Endothelial cell of umbilical vein (primary cell): ENCODE results near the gene GABBR2. TPM values are rescaled to one million over a fixed set of nuclear protein-coding genes. Genes with fewer than 3 reads are reported as not detected.

Experiments
- BruUV-seq: library from RNA; stranded (reverse); fragments of 400-500 nt; replicated peaks from 2 replicates; lab custom pipeline; 2021; lab: Mats Ljungman, UMichigan
- CTCF ChIA-PET: fragments of 300-600, 350-600 bp; sonication (Branson Sonifier 250); formaldehyde crosslinking; loops from one replicate; lab custom pipeline; 2021; ENCODE audit warnings: antibody characterized with exemption, inconsistent platforms; lab: Charles Lee
- POLR2A ChIA-PET: fragments of 300-600, 350-600 bp; sonication (Branson Sonifier 250); formaldehyde crosslinking; loops from one replicate; lab custom pipeline; 2021; ENCODE audit warnings: antibody characterized with exemption, inconsistent platforms; lab: Charles Lee
- DNase-seq: peaks from one replicate; pipeline ENCODE4 v3.0.0-alpha.2; 2011; ENCODE audit warnings: low read depth, low spot score
- FAIRE-seq: peaks from 2 replicates; lab custom pipeline; 2011; peaks lifted over from hg19 to GRCh38; lab: Jason Lieb, UNC
- H2AFZ ChIP-seq: 2 replicates; pipeline ENCODE4 v1.6.0; 2012; ENCODE audit warnings: low read depth, low read length, control low read depth, inconsistent platforms
- H3K27ac ChIP-seq: 2 replicates; pipeline ENCODE4 v1.5.1; 2011; ENCODE audit warnings: low read depth, mild to moderate bottlenecking, control low read depth, low read length, moderate library complexity; ENCODE audit not compliant: insufficient read depth
- H3K27me3 ChIP-seq, 2 experiments: 2 replicates each; pipeline versions ENCODE4 v1.6.0 to v1.6.1; 2011; ENCODE audit warnings: low read length in 2 of 2, mixed read lengths in 1 of 2; ENCODE audit not compliant: control insufficient read depth in 2 of 2, insufficient read depth in 2 of 2
- H3K36me3 ChIP-seq, 2 experiments: 2 replicates in 1 of 2; 3 replicates in 1 of 2; pipeline ENCODE4 v1.5.1; 2011; ENCODE audit warnings: low read length in 2 of 2, mild to moderate bottlenecking in 1 of 2, moderate library complexity in 1 of 2; ENCODE audit not compliant: control insufficient read depth in 2 of 2, insufficient read depth in 2 of 2; ENCODE audit errors: extremely low read depth in 1 of 2
- H3K4me1 ChIP-seq: 3 replicates; pipeline ENCODE4 v1.5.1; 2011; ENCODE audit warnings: mild to moderate bottlenecking, low read length; ENCODE audit not compliant: control insufficient read depth, insufficient read depth; ENCODE audit errors: extremely low read depth
- H3K4me2 ChIP-seq: 2 replicates; pipeline ENCODE4 v1.6.1; 2011; ENCODE audit warnings: low read length, control low read depth, mixed read lengths; ENCODE audit not compliant: insufficient read depth
- H3K4me3 ChIP-seq, 3 experiments: fragments of 200-600 bp in 1 of 3; sonication (generic), shearing (Covaris generic) in 1 of 3; replicated peaks in 1 of 3; 2 replicates each; pipeline ENCODE4 v1.5.1; 2011 to 2016; ENCODE audit warnings: control low read depth in 3 of 3, low read length in 3 of 3, mild to moderate bottlenecking in 2 of 3, inconsistent platforms in 1 of 3, low read depth in 1 of 3, moderate library complexity in 1 of 3; ENCODE audit not compliant: insufficient read depth in 1 of 3
- H3K79me2 ChIP-seq: 2 replicates; pipeline ENCODE4 v1.6.0; 2012; ENCODE audit warnings: low read length, inconsistent platforms; ENCODE audit not compliant: control insufficient read depth, insufficient read depth
- H3K9ac ChIP-seq: replicated peaks from 2 replicates; pipeline ENCODE3; 2011; ENCODE audit warnings: low read length, control low read depth; ENCODE audit not compliant: insufficient read depth; ENCODE audit errors: extremely low read depth
- H3K9me1 ChIP-seq: replicated peaks from 3 replicates; pipeline ENCODE4 v1.6.0; 2011; ENCODE audit warnings: mild to moderate bottlenecking, low read length; ENCODE audit not compliant: control insufficient read depth, insufficient read depth; ENCODE audit errors: extremely low read depth
- H3K9me3 ChIP-seq: replicated peaks from 2 replicates; pipeline ENCODE4 v1.5.1; 2012; ENCODE audit warnings: low read length, inconsistent platforms; ENCODE audit not compliant: control insufficient read depth, insufficient read depth
- H4K20me1 ChIP-seq: replicated peaks from 2 replicates; pipeline ENCODE3; 2011; ENCODE audit warnings: mild to moderate bottlenecking, low read length; ENCODE audit not compliant: control insufficient read depth, insufficient read depth; ENCODE audit errors: extremely low read depth
- CTCF ChIP-seq, 2 donors: IDR thresholded peaks; 1 replicate in 1 of 2; 2 replicates in 1 of 2; pipeline ENCODE4 v1.5.1; 2011; ENCODE audit warnings: low read length in 2 of 2, mild to moderate bottlenecking in 2 of 2, moderate library complexity in 2 of 2, control low read depth in 1 of 2, inconsistent platforms in 1 of 2, low read depth in 1 of 2; ENCODE audit not compliant: insufficient read depth in 1 of 2; ENCODE audit errors: extremely low read depth in 1 of 2
- EZH2 ChIP-seq: IDR thresholded peaks from 2 replicates; pipeline ENCODE4 v1.6.1; 2012; ENCODE audit warnings: borderline replicate concordance, low read depth, mild to moderate bottlenecking, moderate library complexity, low read length, inconsistent platforms; ENCODE audit not compliant: severe bottlenecking
- FOS ChIP-seq: IDR thresholded peaks from 2 replicates; pipeline ENCODE4 v1.6.1; 2011; ENCODE audit warnings: mild to moderate bottlenecking, low read length, moderate library complexity, borderline replicate concordance; ENCODE audit not compliant: insufficient read depth
- GATA2 ChIP-seq: IDR thresholded peaks from 2 replicates; pipeline ENCODE4 v1.7.0; 2011; ENCODE audit warnings: low read depth, mild to moderate bottlenecking, moderate library complexity, mixed read lengths, low read length; ENCODE audit not compliant: insufficient read length, insufficient read depth
- JUN ChIP-seq: IDR thresholded peaks from 2 replicates; pipeline ENCODE4 v1.6.1; 2011; ENCODE audit warnings: borderline replicate concordance, low read depth; ENCODE audit not compliant: insufficient read length, insufficient read depth
- MAX ChIP-seq: IDR thresholded peaks from 2 replicates; pipeline ENCODE4 v1.6.1; 2011; ENCODE audit not compliant: insufficient read depth, insufficient read length
- MYC ChIP-seq: IDR thresholded peaks from one replicate; pipeline ENCODE4 v1.6.1; 2011; ENCODE audit warnings: mild to moderate bottlenecking, low read depth, low read length
- POLR2A ChIP-seq: IDR thresholded peaks from 2 replicates; pipeline ENCODE4 v1.6.1; 2012; ENCODE audit warnings: low read depth, mild to moderate bottlenecking, control low read depth, low read length
- POLR2AphosphoS5 ChIP-seq: IDR thresholded peaks from 2 replicates; pipeline ENCODE4 v1.6.1; 2012; ENCODE audit warnings: low read depth, mild to moderate bottlenecking, control low read depth, low read length, moderate library complexity; ENCODE audit not compliant: insufficient read depth
- dilution Hi-C: fragments of 300-500 bp; cut with MboI; formaldehyde crosslinking; loops from one replicate; pipeline ENCODE4 v1.15.0; 2019; ENCODE audit warnings: low sequenced_read_pairs; ENCODE audit not compliant: extremely low pct_ligation_motif_present
- intact Hi-C: fragments of 100-400 bp; cut with micrococcal nuclease; formaldehyde crosslinking; loops from one replicate; pipeline ENCODE4 v1.10.0; 2022
- polyA plus RNA-seq, 4 experiments: library from polyadenylated mRNA; depleted of rRNA in 3 of 4; stranded (reverse) in 3 of 4; unstranded in 1 of 4; fragments of >200 nt; gene quantifications; 2 replicates each; pipeline versions ENCODE4 v1.2.1 to v1.2.3, GENCODE V29; 2011 to 2012; ENCODE audit warnings: missing spikeins in 1 of 4
- total RNA-seq: library from RNA; stranded (reverse); gene quantifications from 2 replicates; pipeline ENCODE4 v1.2.3, GENCODE V29; 2021

Gene GABBR2
- total and polyA plus RNA-seq, 2 donors (not counting 3 experiments of a cell fraction or from before 2014, with no cell fraction given) = 1.1 to 9.2 TPM

GRCh38 chr9:98240475-98240874 is 468.3 kb downstream of the GABBR2 start:
- TF ChIP-seq CTCF (IDR thresholded peaks at IDR 0.05; ENCODE audit: extremely low read depth in 1 of 2, insufficient read depth in 1 of 2, low read depth in 1 of 2, low read length in 2 of 2) = no peak
- no peak for TF ChIP-seq MYC
- no peak for TF ChIP-seq FOS
- TF ChIP-seq POLR2A = no peak
- TF ChIP-seq EZH2 = no peak
- TF ChIP-seq GATA2 = no peak
- no peak for TF ChIP-seq POLR2AphosphoS5
- TF ChIP-seq MAX = no peak
- TF ChIP-seq JUN = no peak
- H3K4me2 ChIP-seq = no peak overlapping the region
- FAIRE-seq (no peak), DNase-seq (no peak)
- H3K4me3 ChIP-seq = no peak overlapping the region
- no peaks in the 10 kb centered on the region for H3K9me3 ChIP-seq
- H4K20me1 ChIP-seq = no peaks in the 10 kb centered on the region
- no peaks in the 10 kb centered on the region for H3K4me1 ChIP-seq
- dilution Hi-C loops (no loop called here), intact Hi-C loops (no loop called here)
- no peak overlapping the region for H3K27ac ChIP-seq
- H3K79me2 ChIP-seq = no peaks in the 10 kb centered on the region
- no peak overlapping the region for H3K9ac ChIP-seq
- no peaks in the 10 kb centered on the region for H3K27me3 ChIP-seq
- no peak overlapping the region for H2AFZ ChIP-seq
- no peaks in the 10 kb centered on the region for H3K9me1 ChIP-seq
- ChIA-PET CTCF (interaction anchor here (1.2 to 2.0 kb wide), 2 partner anchors 35 to 167 kb away, joined by 3 to 10 read pairs; no protein-coding TSS in a partner anchor), POLR2A (no interaction called here)
- BruUV-seq = no TSS peak
- H3K36me3 ChIP-seq = no peaks in the 10 kb centered on the region

Other genes with a start within 250 kb of the GABBR2 start
- 18.6 and 22.3 TPM in 2 replicates for gene ANKS6, start 87.6 kb upstream of the GABBR2 start, total RNA-seq
- 15.5 TPM in 2 replicates for gene ANKS6, start 87.6 kb upstream of the GABBR2 start, polyA plus RNA-seq
- gene GALNT12, start 98.7 kb upstream of the GABBR2 start, total RNA-seq = 0.42 and 0.44 TPM in 2 replicates
- gene GALNT12, start 98.7 kb upstream of the GABBR2 start, polyA plus RNA-seq = 0.21 and 0.26 TPM in 2 replicates
- gene COL15A1, start 235.0 kb upstream of the GABBR2 start, total RNA-seq = 0.05 TPM in 1 of 2 replicates, not detected in the other
- not detected in 2 replicates for gene COL15A1, start 235.0 kb upstream of the GABBR2 start, polyA plus RNA-seq